SK-N-SH treated with all-trans-retinoic acid at 6 μM for 48 hours (cell line): ENCODE measurements around the gene CLMN.

Experiments
- ATAC-seq: fragments of 200-7000 bp; cut with Tn5 transposase; 3 replicates; pipeline ENCODE4 v1.9.1; 2020; ENCODE audit warnings: mild to moderate bottlenecking, moderate library complexity
- CSDC2 ChIP-seq: fragments of 250-450 bp; sonication (Bioruptor Pico); IDR thresholded peaks from 2 replicates; pipeline ENCODE4 v1.5.0; 2020; ENCODE audit warnings: mild to moderate bottlenecking, moderate library complexity
- ESRRG ChIP-seq: fragments of 250-450 bp; sonication (Bioruptor Pico); IDR thresholded peaks from 2 replicates; pipeline ENCODE4 v1.6.1; 2021; ENCODE audit warnings: mild to moderate bottlenecking
- GLIS3 ChIP-seq: fragments of 250-450 bp; sonication (Bioruptor Pico); IDR thresholded peaks from 2 replicates; pipeline ENCODE4 v1.5.0; 2020; ENCODE audit warnings: mild to moderate bottlenecking, moderate library complexity
- ISL1 ChIP-seq: fragments of 250-450 bp; sonication (Bioruptor Pico); IDR thresholded peaks from 2 replicates; pipeline ENCODE4 v2.1.2; 2022; ENCODE audit warnings: mild to moderate bottlenecking, moderate library complexity
- OSR1 ChIP-seq: fragments of 250-450 bp; sonication (Bioruptor Pico); IDR thresholded peaks from 2 replicates; pipeline ENCODE4 v1.8.0; 2022; ENCODE audit warnings: moderate library complexity, mild to moderate bottlenecking, inconsistent platforms
- PPARA ChIP-seq: fragments of 250-450 bp; sonication (Bioruptor Pico); IDR thresholded peaks from 2 replicates; pipeline ENCODE4 v1.5.0; 2020; ENCODE audit warnings: mild to moderate bottlenecking, borderline replicate concordance
- RARB ChIP-seq: fragments of 250-450 bp; sonication (Bioruptor Pico); IDR thresholded peaks from 2 replicates; pipeline ENCODE4 v1.8.0; 2021; ENCODE audit warnings: mild to moderate bottlenecking, moderate library complexity
- TCF4 ChIP-seq: fragments of 250-450 bp; sonication (Bioruptor Pico); IDR thresholded peaks from 2 replicates; pipeline ENCODE4 v1.8.0; 2021; ENCODE audit warnings: mild to moderate bottlenecking, moderate library complexity, borderline replicate concordance
- TOX ChIP-seq: fragments of 250-450 bp; sonication (Bioruptor Pico); IDR thresholded peaks from 2 replicates; pipeline ENCODE4 v1.8.0; 2021; ENCODE audit warnings: mild to moderate bottlenecking, moderate library complexity, borderline replicate concordance
- ZC3H10 ChIP-seq: fragments of 250-450 bp; sonication (Bioruptor Pico); IDR thresholded peaks from 2 replicates; pipeline ENCODE4 v1.5.1; 2021; ENCODE audit warnings: mild to moderate bottlenecking, moderate library complexity
- ZFP30 ChIP-seq: fragments of 450-650 bp; formaldehyde crosslinking; IDR thresholded peaks from 2 replicates; pipeline ENCODE4 v1.5.0; 2022; ENCODE audit warnings: mild to moderate bottlenecking, moderate library complexity
- ZNF565 ChIP-seq: fragments of 450-650 bp; formaldehyde crosslinking; conservative IDR thresholded peaks from 2 replicates; pipeline ENCODE4 v1.5.0; 2020; ENCODE audit warnings: low read depth, mild to moderate bottlenecking, moderate library complexity
- ZNF8 ChIP-seq: fragments of 450-650 bp; formaldehyde crosslinking; IDR thresholded peaks from 2 replicates; pipeline ENCODE4 v1.5.0; 2020; ENCODE audit warnings: mild to moderate bottlenecking, moderate library complexity
- TF ChIP-seq, protein P1 (sequence below): fragments of 250-450 bp; sonication (Bioruptor Pico); IDR thresholded peaks from 2 replicates; pipeline ENCODE4 v1.8.0; 2021; ENCODE audit warnings: low read depth, mild to moderate bottlenecking, moderate library complexity, borderline replicate concordance
- TF ChIP-seq, protein P2 (sequence below): fragments of 250-450 bp; sonication (Bioruptor Pico); IDR thresholded peaks from 2 replicates; pipeline ENCODE4 v1.5.1; 2021; ENCODE audit warnings: mild to moderate bottlenecking, moderate library complexity
- TF ChIP-seq, protein P3 (sequence below): fragments of 250-450 bp; sonication (Bioruptor Pico); IDR thresholded peaks from 2 replicates; pipeline ENCODE4 v1.5.0; 2020; ENCODE audit warnings: mild to moderate bottlenecking, moderate library complexity
- TF ChIP-seq, protein P4 (sequence below): fragments of 250-450 bp; sonication (Bioruptor Pico); IDR thresholded peaks from 2 replicates; pipeline ENCODE4 v1.8.0; 2020; ENCODE audit warnings: mild to moderate bottlenecking, moderate library complexity, borderline replicate concordance
- TF ChIP-seq, protein P5 (sequence below): fragments of 250-450 bp; sonication (Bioruptor Pico); IDR thresholded peaks from 2 replicates; pipeline ENCODE4 v1.5.1; 2020; ENCODE audit warnings: low read depth, mild to moderate bottlenecking, moderate library complexity

The CLMN gene

DNA sequence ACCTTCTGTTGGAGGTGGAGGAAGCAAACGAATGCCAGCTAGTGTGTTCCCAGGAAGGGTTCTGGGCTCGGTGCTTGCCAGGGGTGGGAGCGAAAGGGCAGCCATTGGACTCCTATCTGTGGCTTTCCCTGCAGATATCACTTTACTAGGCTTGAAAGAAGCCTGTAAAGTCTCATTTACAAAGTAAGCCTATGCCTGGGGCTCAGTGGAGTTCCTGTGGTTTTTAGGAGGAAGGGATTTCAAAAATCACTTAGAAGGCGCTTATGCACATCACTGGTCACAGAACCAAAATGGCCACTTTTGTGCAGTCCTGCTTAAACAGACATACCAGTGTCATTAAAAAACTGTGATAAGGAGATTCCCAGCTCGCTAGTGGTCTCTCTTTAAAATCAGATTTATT, 22.7 kb downstream of the CLMN start:
- no peak for TF ChIP-seq ZNF565 (CRISPR knock-in tag)
- TF ChIP-seq, protein P1, sequence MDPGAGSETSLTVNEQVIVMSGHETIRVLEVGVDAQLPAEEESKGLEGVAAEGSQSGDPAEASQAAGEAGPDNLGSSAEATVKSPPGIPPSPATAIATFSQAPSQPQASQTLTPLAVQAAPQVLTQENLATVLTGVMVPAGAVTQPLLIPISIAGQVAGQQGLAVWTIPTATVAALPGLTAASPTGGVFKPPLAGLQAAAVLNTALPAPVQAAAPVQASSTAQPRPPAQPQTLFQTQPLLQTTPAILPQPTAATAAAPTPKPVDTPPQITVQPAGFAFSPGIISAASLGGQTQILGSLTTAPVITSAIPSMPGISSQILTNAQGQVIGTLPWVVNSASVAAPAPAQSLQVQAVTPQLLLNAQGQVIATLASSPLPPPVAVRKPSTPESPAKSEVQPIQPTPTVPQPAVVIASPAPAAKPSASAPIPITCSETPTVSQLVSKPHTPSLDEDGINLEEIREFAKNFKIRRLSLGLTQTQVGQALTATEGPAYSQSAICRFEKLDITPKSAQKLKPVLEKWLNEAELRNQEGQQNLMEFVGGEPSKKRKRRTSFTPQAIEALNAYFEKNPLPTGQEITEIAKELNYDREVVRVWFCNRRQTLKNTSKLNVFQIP (CRISPR knock-in tag): no peak
- TF ChIP-seq TCF4 (CRISPR knock-in tag): no peak
- no peak for TF ChIP-seq ESRRG (CRISPR knock-in tag)
- TF ChIP-seq ISL1 (CRISPR knock-in tag): no peak
- TF ChIP-seq GLIS3: no peak
- TF ChIP-seq ZC3H10 (CRISPR knock-in tag): no peak
- no peak for TF ChIP-seq RARB (CRISPR knock-in tag)
- no peak for TF ChIP-seq OSR1 (CRISPR knock-in tag)
- no peak for TF ChIP-seq TOX
- no peak for TF ChIP-seq PPARA (CRISPR knock-in tag)
- TF ChIP-seq, protein P2, sequence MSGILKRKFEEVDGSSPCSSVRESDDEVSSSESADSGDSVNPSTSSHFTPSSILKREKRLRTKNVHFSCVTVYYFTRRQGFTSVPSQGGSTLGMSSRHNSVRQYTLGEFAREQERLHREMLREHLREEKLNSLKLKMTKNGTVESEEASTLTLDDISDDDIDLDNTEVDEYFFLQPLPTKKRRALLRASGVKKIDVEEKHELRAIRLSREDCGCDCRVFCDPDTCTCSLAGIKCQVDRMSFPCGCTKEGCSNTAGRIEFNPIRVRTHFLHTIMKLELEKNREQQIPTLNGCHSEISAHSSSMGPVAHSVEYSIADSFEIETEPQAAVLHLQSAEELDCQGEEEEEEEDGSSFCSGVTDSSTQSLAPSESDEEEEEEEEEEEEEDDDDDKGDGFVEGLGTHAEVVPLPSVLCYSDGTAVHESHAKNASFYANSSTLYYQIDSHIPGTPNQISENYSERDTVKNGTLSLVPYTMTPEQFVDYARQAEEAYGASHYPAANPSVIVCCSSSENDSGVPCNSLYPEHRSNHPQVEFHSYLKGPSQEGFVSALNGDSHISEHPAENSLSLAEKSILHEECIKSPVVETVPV: no peak
- TF ChIP-seq, protein P3, sequence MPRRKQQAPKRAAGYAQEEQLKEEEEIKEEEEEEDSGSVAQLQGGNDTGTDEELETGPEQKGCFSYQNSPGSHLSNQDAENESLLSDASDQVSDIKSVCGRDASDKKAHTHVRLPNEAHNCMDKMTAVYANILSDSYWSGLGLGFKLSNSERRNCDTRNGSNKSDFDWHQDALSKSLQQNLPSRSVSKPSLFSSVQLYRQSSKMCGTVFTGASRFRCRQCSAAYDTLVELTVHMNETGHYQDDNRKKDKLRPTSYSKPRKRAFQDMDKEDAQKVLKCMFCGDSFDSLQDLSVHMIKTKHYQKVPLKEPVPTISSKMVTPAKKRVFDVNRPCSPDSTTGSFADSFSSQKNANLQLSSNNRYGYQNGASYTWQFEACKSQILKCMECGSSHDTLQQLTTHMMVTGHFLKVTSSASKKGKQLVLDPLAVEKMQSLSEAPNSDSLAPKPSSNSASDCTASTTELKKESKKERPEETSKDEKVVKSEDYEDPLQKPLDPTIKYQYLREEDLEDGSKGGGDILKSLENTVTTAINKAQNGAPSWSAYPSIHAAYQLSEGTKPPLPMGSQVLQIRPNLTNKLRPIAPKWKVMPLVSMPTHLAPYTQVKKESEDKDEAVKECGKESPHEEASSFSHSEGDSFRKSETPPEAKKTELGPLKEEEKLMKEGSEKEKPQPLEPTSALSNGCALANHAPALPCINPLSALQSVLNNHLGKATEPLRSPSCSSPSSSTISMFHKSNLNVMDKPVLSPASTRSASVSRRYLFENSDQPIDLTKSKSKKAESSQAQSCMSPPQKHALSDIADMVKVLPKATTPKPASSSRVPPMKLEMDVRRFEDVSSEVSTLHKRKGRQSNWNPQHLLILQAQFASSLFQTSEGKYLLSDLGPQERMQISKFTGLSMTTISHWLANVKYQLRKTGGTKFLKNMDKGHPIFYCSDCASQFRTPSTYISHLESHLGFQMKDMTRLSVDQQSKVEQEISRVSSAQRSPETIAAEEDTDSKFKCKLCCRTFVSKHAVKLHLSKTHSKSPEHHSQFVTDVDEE: no peak
- TF ChIP-seq, protein P4, sequence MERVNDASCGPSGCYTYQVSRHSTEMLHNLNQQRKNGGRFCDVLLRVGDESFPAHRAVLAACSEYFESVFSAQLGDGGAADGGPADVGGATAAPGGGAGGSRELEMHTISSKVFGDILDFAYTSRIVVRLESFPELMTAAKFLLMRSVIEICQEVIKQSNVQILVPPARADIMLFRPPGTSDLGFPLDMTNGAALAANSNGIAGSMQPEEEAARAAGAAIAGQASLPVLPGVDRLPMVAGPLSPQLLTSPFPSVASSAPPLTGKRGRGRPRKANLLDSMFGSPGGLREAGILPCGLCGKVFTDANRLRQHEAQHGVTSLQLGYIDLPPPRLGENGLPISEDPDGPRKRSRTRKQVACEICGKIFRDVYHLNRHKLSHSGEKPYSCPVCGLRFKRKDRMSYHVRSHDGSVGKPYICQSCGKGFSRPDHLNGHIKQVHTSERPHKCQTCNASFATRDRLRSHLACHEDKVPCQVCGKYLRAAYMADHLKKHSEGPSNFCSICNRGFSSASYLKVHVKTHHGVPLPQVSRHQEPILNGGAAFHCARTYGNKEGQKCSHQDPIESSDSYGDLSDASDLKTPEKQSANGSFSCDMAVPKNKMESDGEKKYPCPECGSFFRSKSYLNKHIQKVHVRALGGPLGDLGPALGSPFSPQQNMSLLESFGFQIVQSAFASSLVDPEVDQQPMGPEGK: no peak
- no peak for TF ChIP-seq ZFP30 (CRISPR knock-in tag)
- ATAC-seq: no peak

DNA sequence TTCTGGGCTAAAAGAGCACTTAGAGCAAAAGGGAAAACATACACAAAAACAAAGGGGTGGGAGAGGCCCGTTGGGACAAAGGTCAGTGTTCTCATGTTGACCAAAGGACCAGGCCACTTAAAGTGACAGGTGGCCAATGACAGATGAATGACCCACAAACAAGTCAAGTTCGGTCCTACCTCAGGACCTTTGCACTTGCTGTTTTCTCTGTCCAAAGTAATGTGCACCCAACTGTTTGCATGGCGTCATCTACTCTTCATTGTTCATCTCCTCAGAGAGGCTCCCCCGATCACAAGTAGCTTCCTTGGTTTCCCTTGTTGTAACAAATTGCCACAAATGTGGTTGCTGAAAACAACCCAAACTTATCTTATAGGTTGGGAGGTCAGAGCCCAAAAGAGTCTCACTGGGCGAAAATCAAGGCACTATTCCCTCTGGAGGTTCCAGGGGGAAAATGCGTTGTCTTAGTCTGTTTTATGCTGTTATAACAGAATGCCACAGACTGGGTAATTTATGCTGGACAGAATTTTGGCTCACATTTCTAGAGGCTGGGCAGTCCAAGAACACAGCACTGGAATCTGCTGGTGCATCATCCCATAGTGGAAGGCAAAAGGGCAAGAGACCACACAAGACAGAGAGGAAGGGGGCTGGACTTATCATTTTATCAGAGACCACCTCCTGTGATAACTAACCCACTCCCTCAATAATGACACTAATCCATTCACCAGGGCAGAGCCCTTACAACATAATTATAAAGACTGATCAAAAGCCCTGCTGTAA, 23.9 kb downstream of the CLMN start:
- TF ChIP-seq, protein P1 (CRISPR knock-in tag): no peak
- TF ChIP-seq ZNF565 (CRISPR knock-in tag): no peak
- TF ChIP-seq RARB (CRISPR knock-in tag): no peak

DNA sequence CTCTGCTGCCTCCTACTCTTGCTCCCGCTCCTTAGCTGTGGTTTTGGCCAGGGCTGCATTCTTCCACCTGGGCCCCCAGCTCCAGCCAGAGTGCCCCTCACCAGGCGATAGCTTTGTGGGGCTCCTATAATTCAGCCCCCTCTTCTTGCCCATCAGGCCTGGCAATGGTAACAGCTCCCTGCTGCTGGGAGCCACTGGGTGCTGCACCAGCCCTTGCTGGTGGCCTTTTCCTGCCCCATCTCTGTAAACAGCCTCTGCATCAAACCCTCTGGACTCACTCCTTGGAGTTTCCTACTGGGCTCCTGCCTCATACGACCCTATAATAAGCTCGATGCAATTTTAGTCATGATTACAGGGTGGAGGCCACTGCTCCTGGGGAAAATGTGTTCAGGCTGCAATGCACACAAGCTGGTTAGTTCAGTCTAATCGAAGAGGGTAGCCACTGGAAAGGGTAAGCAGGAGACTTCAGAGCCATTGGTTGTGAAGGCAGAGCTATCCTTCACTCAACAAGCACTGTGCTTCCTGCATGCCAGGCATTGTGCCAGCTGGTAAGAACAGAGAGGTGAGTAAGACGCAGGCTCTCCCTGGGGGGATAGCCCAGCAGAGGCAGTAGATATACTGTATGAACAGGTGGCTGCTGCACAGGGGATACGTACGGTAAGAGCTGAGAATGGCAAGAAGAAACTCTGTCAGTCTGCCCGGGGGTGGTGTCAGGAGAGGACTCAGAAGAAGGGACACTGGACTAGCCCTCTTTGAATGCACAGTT, 24.7 kb downstream of the CLMN start:
- peak; percentile 51; the same call in 1 of the 3 replicates for ATAC-seq
- TF ChIP-seq, protein P4: no peak
- TF ChIP-seq, protein P2: no peak
- TF ChIP-seq CSDC2 (CRISPR knock-in tag) (no peak), TOX (no peak), OSR1 (CRISPR knock-in tag) (no peak), TCF4 (CRISPR knock-in tag) (no peak), ZNF8 (no peak), ZC3H10 (CRISPR knock-in tag) (no peak), RARB (CRISPR knock-in tag) (no peak)
- TF ChIP-seq, protein P5, sequence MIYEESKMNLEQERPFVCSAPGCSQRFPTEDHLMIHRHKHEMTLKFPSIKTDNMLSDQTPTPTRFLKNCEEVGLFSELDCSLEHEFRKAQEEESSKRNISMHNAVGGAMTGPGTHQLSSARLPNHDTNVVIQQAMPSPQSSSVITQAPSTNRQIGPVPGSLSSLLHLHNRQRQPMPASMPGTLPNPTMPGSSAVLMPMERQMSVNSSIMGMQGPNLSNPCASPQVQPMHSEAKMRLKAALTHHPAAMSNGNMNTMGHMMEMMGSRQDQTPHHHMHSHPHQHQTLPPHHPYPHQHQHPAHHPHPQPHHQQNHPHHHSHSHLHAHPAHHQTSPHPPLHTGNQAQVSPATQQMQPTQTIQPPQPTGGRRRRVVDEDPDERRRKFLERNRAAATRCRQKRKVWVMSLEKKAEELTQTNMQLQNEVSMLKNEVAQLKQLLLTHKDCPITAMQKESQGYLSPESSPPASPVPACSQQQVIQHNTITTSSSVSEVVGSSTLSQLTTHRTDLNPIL (CRISPR knock-in tag): no peak

More for the DNA sequence above, 23.9 kb downstream of the CLMN start:
- no peak for ATAC-seq
